ENCODE measurements around the gene EZH2. TPM values are rescaled to one million over a fixed set of nuclear protein-coding genes. Genes with fewer than 3 reads are reported as not detected.

Gene EZH2
- total and polyA plus RNA-seq, 5 experiments from 2014 or later, result 1.1 to 9.8 (median 2.8) TPM

DNA sequence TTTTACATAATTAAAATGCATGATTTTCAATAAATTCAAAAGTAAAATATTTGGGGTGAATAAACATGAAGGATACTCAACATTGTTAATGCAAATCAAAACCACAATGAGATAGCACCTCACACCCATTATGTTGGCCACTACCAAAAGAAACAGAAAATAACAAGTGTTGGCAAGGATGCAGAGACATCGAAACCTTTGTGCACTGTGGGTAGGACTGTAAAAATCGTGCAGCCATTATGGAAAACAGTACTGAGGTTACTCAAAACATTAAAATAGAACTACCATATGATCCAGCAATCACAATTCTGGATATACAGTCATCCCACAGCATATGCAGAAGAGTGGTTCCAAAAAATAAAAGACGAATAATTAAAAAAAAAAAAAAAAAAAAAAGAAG lies 13.1 kb downstream of the EZH2 start:
- Mint-ChIP-seq H3K27ac (no peak overlapping the region), H3K9me3 (peaks cover 0 to 13% (median 11%) of the 10 kb centered on the region in 9 donors), H3K4me1 (peaks cover 2 to 17% (median 6%) of the 10 kb centered on the region in 4 donors), H3K4me3 (no peak overlapping the region), H3K27me3 (no peaks in the 10 kb centered on the region), H3K36me3 (peaks cover 0 to 12% (median 8%) of the 10 kb centered on the region in 3 donors)
- no peak for ATAC-seq
- POLR2A ChIA-PET, result no interaction called here
- DNase-seq, result no peak

DNA sequence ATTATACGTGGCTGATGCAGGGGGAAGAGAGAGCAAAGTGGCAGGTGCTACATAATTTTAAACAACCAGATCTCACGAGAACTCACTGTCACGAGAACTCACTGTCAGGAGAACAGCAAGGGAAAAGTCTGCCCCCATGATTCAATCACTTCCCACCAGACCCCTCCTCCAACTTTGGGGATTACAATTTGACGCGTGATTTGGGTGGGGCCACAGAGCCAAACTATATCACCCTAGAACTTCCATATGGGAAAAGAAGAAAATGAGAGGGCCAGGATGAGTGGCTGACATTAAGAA lies 15.8 kb downstream of the EZH2 start:
- Mint-ChIP-seq H3K4me3 (no peak overlapping the region), H3K27ac (no peak overlapping the region), H3K4me1 (peaks cover 4 to 30% (median 17%) of the 10 kb centered on the region in 4 donors), H3K36me3 (peaks cover 0 to 12% (median 8%) of the 10 kb centered on the region in 3 donors), H3K27me3 (no peaks in the 10 kb centered on the region), H3K9me3 (peaks cover 0 to 13% (median 11%) of the 10 kb centered on the region in 9 donors)
- ATAC-seq (no peak), DNase-seq (no peak)
- POLR2A ChIA-PET, result no interaction called here

DNA sequence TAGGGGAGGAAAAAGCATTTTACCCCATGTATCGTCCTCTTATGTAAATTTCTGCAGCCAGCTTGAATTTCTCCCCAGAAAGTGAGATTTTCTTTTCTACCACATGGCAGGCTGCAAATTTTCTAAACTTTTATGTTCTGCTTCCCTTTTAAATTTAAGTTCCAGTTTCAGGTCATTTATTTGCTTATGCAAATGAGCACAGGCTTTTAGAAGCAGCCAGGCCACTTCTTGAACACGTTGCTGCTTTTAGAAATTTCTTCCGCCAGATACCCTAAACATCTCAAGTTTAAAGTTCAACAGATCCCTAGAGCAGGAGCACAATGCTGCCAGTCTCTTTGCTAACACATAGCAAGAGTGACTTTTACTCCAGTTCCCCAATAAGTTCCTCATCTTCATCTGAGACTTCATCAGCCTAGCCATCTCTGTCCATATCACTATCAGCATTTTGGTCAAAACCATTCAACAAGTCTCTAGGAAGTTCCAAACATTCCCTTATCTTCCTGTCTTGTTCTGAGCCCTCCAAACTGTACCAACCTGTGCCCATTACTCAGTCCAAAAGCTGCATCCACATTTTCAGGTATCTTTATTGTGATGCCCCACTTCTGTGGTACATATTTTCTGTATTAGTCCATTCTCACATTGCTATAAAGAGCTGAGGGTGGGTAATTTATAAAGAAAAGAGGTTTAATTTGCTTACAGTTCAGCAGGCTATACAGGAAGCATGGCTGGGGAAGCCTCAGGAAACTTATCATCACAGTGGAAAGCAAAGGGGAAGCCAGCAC lies 16.3 kb downstream of the EZH2 start:
- POLR2A ChIA-PET, result no interaction called here
- no peak for DNase-seq
- H3K27me3 Mint-ChIP-seq, result no peaks in the 10 kb centered on the region
- H3K4me1 Mint-ChIP-seq, result peaks cover 4 to 27% (median 16%) of the 10 kb centered on the region in 4 donors
- H3K9me3 Mint-ChIP-seq, result peaks cover 0 to 13% (median 11%) of the 10 kb centered on the region in 9 donors
- H3K4me3 Mint-ChIP-seq, result no peak overlapping the region
- no peak for ATAC-seq
- H3K36me3 Mint-ChIP-seq, result peaks cover 0 to 12% (median 8%) of the 10 kb centered on the region in 3 donors
- H3K27ac Mint-ChIP-seq, result no peak overlapping the region

DNA sequence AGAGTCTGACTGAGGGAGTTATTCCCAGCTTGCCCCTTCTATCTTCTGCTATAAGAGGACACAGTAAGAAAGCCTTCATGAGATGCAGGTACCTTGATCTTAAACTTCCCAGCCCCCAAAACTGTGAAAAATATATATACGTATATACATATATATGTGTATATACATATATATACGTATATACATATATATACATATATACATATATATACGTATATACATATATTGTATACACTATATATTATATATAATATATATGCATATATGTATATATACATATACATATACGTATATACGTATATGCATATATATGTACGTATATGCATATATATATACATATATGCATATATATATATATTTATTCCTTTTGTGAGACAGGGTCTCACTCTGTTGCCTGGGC lies 17.7 kb downstream of the EZH2 start:
- no peak overlapping the region for H3K27ac Mint-ChIP-seq
- peaks cover 0 to 12% (median 8%) of the 10 kb centered on the region in 3 donors for H3K36me3 Mint-ChIP-seq
- H3K4me3 Mint-ChIP-seq, result no peak overlapping the region
- POLR2A ChIA-PET, result no interaction called here
- H3K4me1 Mint-ChIP-seq, result peaks cover 4 to 18% (median 15%) of the 10 kb centered on the region in 4 donors
- DNase-seq, result no peak
- H3K27me3 Mint-ChIP-seq, result no peaks in the 10 kb centered on the region
- H3K9me3 Mint-ChIP-seq, result peaks cover 0 to 13% (median 11%) of the 10 kb centered on the region in 9 donors
- ATAC-seq, result no peak

DNA sequence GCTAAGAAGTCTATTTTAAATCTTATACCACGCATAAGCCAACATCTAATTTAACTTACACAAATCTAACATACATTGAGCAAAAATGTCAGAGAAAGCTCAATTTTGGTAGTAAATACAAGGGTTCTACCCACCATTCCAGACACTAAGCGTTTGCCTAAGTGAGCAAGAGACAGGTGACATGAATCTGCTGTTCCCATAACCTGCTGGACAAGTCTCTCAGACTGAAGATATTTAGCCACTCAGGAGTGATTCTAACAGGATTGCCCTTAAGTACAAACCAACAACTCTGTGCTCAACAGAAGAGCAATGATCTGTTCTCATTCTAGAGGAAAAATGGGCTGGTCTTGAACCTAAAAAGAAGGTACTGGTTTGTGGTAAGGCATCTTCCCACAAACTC lies 18.8 kb downstream of the EZH2 start:
- DNase-seq, result no peak
- POLR2A ChIA-PET, result no interaction called here
- ATAC-seq, result no peak
- H3K36me3 Mint-ChIP-seq, result peaks cover 0 to 12% (median 8%) of the 10 kb centered on the region in 3 donors
- H3K27ac Mint-ChIP-seq, result no peak overlapping the region
- H3K4me1 Mint-ChIP-seq, result peaks cover 4 to 18% (median 15%) of the 10 kb centered on the region in 4 donors
- H3K4me3 Mint-ChIP-seq, result no peak overlapping the region
- no peaks in the 10 kb centered on the region for H3K27me3 Mint-ChIP-seq
- peaks cover 0 to 13% (median 11%) of the 10 kb centered on the region in 9 donors for H3K9me3 Mint-ChIP-seq

DNA sequence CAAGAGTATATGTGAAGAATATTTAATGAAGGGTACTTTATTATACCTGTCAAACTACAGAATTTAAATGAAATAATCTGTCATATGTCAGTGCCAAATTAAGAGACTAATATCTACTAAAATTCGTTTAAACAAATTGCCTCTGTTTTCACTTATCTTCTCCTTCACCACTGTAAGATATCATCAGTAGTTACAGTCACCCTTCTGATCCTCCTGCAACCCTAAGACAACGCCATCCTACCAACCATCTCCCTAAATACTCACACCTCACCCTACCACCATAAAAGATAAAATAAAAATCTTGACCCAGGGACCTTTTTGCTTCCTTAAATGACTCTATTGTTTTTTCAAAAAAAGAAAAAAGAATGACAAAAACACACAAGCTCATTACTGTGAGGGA lies 20.8 kb downstream of the EZH2 start:
- no peak overlapping the region for H3K4me3 Mint-ChIP-seq
- ATAC-seq, result no peak
- H3K4me1 Mint-ChIP-seq, result peaks cover 4 to 18% (median 15%) of the 10 kb centered on the region in 4 donors
- peak overlapping the region in 2 of 10 donors; percentile 6 to 61 for H3K27ac Mint-ChIP-seq
- POLR2A ChIA-PET, result no interaction called here
- H3K9me3 Mint-ChIP-seq, result peaks cover 0 to 12% (median 9%) of the 10 kb centered on the region in 9 donors
- peaks cover 0 to 9% (median 8%) of the 10 kb centered on the region in 3 donors for H3K36me3 Mint-ChIP-seq
- no peaks in the 10 kb centered on the region for H3K27me3 Mint-ChIP-seq
- DNase-seq, result no peak

DNA sequence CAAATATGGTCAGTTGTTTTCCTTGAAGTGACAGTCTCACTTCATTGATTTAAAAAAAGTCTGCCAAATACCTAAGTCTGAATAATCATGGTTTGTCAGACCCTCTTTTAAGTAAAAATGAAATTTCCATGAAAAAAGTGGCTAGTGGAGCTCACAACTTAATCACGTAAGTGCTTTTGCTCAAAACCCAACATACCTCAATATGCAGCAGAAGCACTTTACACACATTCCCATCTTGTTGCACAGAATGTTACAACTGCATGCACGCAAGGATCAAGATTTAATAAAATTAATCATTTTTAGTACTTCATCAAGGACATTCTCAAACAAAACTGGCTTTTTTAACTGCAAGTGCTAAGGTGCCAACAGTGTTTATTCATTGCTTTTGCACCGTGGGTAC lies 21.6 kb downstream of the EZH2 start:
- Mint-ChIP-seq H3K27ac (no peak overlapping the region), H3K36me3 (peaks cover 0 to 2% (median 1%) of the 10 kb centered on the region in 3 donors), H3K4me1 (peaks cover 0 to 18% (median 15%) of the 10 kb centered on the region in 4 donors), H3K27me3 (no peaks in the 10 kb centered on the region), H3K4me3 (no peak overlapping the region), H3K9me3 (peaks cover 0 to 3% (median 1%) of the 10 kb centered on the region in 9 donors)
- POLR2A ChIA-PET, result no interaction called here
- ATAC-seq (no peak), DNase-seq (no peak)

GRCh38 chr7:148858489-148858888 lies 25.6 kb downstream of the EZH2 start:
- DNase-seq (no peak), ATAC-seq (no peak)
- no peaks in the 10 kb centered on the region for H3K36me3 Mint-ChIP-seq
- H3K27ac Mint-ChIP-seq, result peak overlapping the region in 1 of 10 donors; percentile 52
- peaks cover 2 to 10% (median 9%) of the 10 kb centered on the region in 4 donors for H3K4me1 Mint-ChIP-seq
- POLR2A ChIA-PET, result no interaction called here
- H3K9me3 Mint-ChIP-seq, result no peaks in the 10 kb centered on the region
- no peaks in the 10 kb centered on the region for H3K27me3 Mint-ChIP-seq
- no peak overlapping the region for H3K4me3 Mint-ChIP-seq

GRCh38 chr7:148856891-148857290 lies 27.2 kb downstream of the EZH2 start:
- Mint-ChIP-seq H3K27ac (no peak overlapping the region), H3K27me3 (no peaks in the 10 kb centered on the region), H3K9me3 (no peaks in the 10 kb centered on the region), H3K4me3 (no peak overlapping the region), H3K4me1 (peaks cover 2 to 8% (median 7%) of the 10 kb centered on the region in 4 donors), H3K36me3 (no peaks in the 10 kb centered on the region)
- DNase-seq (no peak), ATAC-seq (no peak)
- POLR2A ChIA-PET, result interaction anchor here (1.1 to 1.5 kb wide), 2 partner anchors 9 to 27 kb away, joined by 3 to 5 read pairs; partner anchors contain the start of gene EZH2

GRCh38 chr7:148856578-148856881 lies 27.6 kb downstream of the EZH2 start:
- no peaks in the 10 kb centered on the region for H3K9me3 Mint-ChIP-seq
- ATAC-seq (no peak), DNase-seq (no peak)
- no peak overlapping the region for H3K4me3 Mint-ChIP-seq
- POLR2A ChIA-PET, result interaction anchor here (1.1 to 1.5 kb wide), 2 partner anchors 9 to 27 kb away, joined by 3 to 5 read pairs; partner anchors contain the start of gene EZH2
- H3K27me3 Mint-ChIP-seq, result no peaks in the 10 kb centered on the region
- peak overlapping the region in 2 of 10 donors; percentile 3 to 23 for H3K27ac Mint-ChIP-seq
- no peaks in the 10 kb centered on the region for H3K36me3 Mint-ChIP-seq
- H3K4me1 Mint-ChIP-seq, result peaks cover 2 to 9% (median 7%) of the 10 kb centered on the region in 4 donors

DNA sequence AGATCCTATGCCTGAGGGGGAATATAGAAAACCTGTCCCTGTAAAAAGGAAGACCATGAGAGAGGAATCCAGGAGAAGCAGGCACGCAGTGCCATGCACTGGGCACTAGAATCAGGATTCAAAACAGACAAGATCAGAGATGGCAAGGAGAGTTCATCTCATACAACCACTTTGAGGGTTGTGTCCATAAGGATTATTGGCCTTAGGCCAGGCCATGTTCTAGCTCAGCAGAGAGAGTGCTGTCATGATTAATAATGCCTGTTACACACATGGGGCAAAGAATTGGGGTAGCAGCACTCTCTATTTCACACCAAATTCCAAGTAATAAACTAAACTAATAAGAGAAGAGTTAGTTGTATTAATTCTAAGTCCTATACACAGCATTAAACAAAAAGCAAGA lies 29.1 kb downstream of the EZH2 start:
- ATAC-seq, result no peak
- POLR2A ChIA-PET, result no interaction called here
- no peak for DNase-seq
- H3K27ac Mint-ChIP-seq, result no peak overlapping the region
- no peaks in the 10 kb centered on the region for H3K9me3 Mint-ChIP-seq
- H3K4me3 Mint-ChIP-seq, result no peak overlapping the region
- H3K27me3 Mint-ChIP-seq, result no peaks in the 10 kb centered on the region
- H3K36me3 Mint-ChIP-seq, result no peaks in the 10 kb centered on the region
- H3K4me1 Mint-ChIP-seq, result peaks cover 5 to 15% (median 11%) of the 10 kb centered on the region in 4 donors

DNA sequence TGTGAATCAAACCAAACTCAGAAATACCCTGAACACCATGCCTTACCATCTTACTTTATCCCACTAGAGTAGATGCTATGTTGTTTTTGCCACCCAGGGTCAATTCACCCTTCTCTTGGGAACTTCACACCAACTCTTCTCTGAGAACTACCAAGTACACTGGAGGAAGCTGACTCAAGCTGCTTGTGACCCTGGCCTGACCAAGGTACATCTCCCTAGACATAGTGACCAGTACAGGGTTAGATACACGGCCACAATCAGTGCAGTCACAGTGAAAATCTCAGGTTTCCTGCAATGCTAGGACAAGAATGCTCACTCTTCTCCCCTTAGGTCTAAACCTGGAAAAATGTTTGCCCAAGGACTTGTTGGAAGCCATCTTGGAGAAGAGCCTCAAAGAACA lies 31.8 kb downstream of the EZH2 start:
- Mint-ChIP-seq H3K27ac (no peak overlapping the region), H3K27me3 (no peaks in the 10 kb centered on the region), H3K36me3 (no peaks in the 10 kb centered on the region), H3K4me1 (peaks cover 11 to 34% (median 14%) of the 10 kb centered on the region in 4 donors), H3K4me3 (no peak overlapping the region), H3K9me3 (no peaks in the 10 kb centered on the region)
- DNase-seq (no peak), ATAC-seq (no peak)
- POLR2A ChIA-PET, result no interaction called here

- Mint-ChIP-seq H3K36me3 (no peaks in the 10 kb centered on the region), H3K27ac (no peak overlapping the region), H3K27me3 (no peaks in the 10 kb centered on the region), H3K9me3 (no peaks in the 10 kb centered on the region), H3K4me1 (peaks cover 13 to 42% (median 22%) of the 10 kb centered on the region in 4 donors), H3K4me3 (no peak overlapping the region)
- POLR2A ChIA-PET, result no interaction called here
- DNase-seq (no peak), ATAC-seq (no peak)
Observed at GRCh38 chr7:148850564-148850963, 33.5 kb downstream of the EZH2 start.
